Measurements from ENCODE around the gene RMI2.
A peak's percentile ranks its signal among the peaks of the same experiment; 100 is the strongest.

Gene RMI2

DNA sequence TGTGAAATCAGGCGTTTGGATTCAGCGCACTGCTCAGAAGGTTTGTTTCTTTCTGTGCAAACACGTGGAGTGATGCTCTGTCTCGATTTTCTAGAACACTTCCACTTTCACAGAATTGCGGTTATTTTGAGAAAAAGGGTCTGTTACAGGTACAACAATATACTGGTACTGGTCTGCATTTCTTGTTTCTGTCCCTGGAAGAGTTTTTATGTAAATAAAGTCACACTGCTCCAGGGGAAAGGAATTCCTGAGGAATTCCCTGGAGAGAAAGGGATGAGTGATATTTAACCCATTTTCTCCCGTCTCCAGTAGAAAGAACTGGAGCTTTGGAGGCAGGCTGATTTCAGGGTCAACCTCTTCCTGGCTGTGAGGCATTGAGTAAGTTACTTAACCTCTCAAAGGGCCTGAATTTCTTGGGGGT is 16.2 kb upstream of the RMI2 start:
- no peak for DNase-seq

- no peak for DNase-seq
These were observed 15.4 kb upstream of the RMI2 start for GRCh38 chr16:11329891-11330290.

- no peak for DNase-seq
These were observed 14.6 kb upstream of the RMI2 start for GRCh38 chr16:11330526-11331237.

- DNase-seq: no peak
These were observed 13.3 kb upstream of the RMI2 start for GRCh38 chr16:11331967-11332366.

- no peak for DNase-seq
These were observed 12.2 kb upstream of the RMI2 start for GRCh38 chr16:11333010-11333409.

DNA sequence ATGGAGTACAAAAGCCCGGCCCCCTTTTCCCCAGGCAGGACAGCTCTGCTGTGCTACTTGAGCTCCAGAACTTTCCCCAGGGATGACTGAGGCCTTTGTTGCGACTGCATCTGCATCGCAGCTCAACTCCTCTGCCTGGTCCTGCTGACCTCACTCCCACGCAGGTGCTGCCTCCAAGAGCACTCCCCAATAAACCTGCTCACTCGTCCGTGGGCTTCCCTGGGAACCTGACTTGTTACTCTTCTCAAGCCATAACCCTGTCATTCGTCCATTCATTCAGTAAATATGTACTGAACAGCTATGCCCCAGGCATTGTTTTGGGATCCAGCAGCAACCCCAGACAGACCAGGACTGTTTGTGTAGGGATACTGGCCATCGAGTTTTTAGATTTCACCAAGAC is 11.6 kb upstream of the RMI2 start:
- DNase-seq: no peak

DNA sequence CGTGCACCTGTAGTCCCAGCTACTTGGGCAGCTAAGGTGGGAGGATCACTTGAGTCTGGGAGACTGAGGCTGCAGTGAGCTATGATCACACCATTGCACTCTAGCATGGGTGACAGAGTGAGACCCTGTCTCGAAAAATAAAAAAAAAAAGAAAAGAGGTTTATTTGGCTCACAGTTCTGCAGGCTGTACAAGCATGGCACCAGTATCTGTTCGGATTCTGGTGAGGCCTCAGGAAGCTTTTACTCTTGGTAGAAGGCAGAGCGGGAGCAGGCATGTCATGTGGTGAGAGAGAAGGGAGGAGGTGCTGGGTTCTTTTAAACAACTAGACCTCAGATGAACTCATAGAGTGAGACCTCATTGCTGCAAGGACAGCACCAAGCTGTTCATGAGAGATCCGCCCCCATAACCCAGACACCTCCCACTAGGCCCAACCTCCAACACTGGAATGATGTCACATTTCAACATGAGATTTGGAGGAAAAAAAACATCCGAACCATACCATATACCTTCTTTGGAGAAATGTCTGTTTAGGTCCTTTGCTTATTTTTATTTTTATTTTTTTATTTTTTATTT is 10.3 kb upstream of the RMI2 start:
- DNase-seq: no peak

DNA sequence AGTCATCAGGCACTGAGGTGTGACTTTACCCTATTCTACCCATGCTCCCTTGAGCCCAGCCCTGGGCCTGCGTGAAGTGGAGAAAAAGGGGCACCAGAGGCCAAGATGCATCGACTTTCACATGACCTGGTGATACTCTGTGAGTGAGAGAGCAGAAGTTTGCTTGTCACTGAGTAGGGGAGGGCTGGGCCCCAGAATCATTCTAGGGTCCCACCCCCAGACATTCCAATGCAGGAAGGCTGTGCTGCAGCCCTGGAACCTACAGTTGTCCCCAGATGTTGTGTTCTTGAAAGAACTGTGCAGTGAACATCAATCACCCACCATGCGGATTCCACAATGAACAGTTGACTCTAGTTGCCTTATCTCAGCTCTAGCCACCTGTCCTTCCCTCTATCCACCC is 6.2 kb upstream of the RMI2 start:
- DNase-seq: no peak

GRCh38 chr16:11340710-11341109 is 4.5 kb upstream of the RMI2 start:
- DNase-seq: no peak

- DNase-seq: no peak
These were observed 3.9 kb upstream of the RMI2 start for GRCh38 chr16:11341371-11341770.

DNA sequence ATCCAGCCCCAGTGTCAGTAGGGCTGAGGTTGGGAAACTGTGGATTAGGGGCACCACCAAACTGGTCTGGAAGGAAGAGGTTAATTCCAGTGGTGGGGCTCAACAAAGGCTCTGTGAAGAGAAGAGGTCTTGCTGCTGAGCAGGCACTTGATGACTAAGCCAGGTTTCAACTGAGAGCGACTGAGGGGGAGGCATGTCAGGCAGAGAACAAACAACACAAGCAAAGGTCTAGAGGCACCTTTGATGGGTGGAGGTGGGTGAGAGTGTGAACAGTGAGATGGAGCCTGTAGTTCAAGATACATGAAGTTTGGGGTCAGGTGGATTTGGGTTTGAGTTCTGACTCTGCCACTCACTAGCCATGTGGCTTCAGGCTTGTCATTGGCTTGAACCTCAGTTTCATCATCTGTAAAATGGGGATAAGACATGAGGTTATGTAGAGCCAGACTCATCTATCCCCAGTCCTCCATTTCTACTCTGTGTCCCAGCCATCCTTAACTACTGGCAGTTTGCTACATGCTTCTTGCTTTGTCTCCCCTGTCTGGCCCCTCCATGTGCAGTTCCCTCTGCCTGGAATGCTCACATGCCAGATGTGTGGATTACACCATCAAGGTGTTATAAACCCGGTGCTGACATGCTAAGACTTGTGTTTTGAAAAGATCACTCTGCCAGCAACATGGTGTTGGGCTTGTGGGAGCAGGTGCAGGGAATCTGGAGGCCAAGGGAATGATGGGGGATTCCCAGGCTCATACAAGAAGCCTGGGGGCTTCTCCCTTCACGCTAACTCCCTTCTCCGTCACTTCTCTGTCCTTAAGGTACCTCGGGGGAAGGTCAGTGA is 3.0 kb upstream of the RMI2 start:
- DNase-seq: no peak

DNA sequence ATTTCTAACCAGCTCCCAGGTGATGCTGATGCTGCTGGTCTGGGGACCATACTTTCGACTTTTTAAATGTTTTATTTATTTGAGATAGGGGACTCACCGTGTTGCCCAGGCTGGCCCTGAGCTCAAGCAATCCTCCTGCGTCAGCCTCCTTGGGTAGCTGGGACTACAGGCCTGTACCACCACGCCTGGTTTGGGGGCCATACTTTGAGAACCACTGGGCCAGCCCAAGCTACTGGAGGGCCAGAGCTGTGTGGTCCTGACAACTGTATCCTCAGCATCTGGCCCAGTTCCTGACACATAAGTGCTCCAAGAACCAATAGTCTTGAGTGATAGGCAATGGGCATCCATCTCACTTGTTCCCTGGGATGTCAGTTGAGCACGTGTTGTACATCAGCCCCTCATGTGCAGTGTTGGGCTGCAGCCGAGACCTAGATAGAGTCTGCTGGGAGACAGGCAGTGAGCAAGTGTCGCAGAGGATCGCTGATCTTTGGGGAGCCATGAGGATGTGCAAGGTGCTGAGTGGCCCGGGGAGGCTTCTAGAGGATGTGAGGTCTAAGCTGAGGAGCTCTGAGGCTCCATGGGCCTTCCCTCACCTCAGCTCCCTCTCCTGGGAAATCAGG is 1.6 kb downstream of the RMI2 start:
- no peak for DNase-seq

DNA sequence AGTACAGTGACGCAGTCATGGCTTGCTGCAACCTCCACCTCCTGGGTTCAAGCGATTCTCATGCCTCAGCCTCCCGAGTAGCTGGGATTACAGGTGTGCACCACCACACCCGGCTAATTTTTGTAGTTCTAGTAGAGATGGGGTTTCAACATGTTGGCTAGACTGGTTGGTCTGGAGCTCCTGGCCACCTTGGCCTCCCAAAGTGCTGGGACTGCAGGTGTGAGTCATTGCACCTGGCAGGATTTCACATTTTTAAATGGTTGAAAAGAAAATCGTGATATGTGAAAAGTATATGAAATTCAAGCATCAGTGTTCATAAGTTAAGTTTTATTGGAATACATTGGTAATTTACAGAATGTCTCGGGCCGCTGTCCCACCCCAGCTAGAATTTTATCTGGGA is 2.6 kb downstream of the RMI2 start:
- DNase-seq: no peak

DNA sequence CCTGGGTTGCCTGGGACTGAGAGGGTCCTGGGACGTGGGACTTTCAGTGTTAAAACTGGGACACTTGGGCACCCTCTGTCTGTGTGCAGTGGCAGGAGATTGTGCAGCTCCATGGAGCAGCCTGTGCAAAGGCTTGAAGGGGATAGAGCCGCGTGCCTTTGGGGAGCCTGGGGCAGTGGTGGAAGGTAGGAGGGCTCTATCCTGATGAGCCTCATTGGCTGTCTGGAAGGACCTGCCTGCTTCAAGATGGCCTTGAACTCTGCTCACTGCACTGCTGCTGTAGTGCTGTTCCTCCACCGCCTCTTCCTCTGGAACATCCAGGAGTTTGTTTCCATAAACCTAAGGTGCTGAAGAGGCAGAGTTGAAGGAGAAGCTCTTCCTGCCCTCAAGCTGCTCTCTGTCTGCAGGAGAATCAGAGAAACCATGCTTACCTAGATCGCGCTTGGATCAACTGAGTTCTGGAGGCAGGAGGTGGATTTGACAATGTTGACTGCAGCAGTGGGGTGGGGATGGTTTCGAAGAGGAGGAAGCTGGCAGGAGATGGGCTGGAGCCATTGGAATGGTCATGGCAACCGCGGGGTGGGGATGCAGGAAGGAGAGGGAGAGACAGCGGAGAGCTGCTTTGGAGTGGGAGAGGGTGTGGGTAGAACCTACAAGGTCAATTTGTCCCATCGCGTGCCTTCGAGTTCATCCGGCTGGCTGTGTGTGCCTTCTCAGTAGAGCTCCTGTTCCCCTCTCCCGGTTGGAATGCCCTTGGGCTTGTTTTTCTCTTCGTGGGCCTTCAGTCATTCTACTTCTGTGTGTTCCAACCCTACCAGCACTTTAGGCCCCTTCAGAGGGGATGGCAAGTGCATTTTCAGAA is 3.7 kb downstream of the RMI2 start:
- DNase-seq: no peak

DNA sequence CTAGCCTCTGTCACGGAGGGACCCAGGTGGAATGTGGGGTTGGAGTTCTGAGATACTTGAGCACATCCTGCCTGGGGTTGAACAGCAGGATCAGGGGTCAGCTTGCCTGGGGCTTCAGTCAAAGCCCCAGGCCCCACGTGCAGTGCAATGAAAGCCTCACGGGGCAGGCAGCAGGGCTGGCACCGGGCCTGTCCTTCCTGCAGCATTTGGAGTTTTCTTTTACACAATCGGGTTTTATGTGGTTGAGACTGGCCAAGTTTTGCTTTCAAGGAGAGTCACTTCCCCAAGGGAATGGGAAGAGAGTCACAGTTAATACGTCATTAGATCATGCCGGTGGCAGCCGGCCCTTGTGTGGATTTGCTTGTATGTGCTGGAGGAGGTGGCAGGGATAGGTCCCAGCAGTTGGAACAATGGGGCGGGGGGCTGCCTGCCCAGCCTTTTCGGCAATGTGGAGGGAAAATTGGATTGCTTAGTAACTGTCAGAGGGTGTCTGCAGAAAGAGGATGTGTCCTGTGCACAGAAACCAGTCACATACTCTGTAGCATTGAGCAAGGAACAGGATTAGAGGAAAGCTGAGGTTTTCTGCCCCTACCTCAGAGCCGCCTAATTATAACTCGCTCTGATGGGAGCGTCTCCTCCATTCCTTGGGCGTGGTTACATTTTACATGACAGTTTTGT is 4.5 kb downstream of the RMI2 start:
- DNase-seq: no peak

DNA sequence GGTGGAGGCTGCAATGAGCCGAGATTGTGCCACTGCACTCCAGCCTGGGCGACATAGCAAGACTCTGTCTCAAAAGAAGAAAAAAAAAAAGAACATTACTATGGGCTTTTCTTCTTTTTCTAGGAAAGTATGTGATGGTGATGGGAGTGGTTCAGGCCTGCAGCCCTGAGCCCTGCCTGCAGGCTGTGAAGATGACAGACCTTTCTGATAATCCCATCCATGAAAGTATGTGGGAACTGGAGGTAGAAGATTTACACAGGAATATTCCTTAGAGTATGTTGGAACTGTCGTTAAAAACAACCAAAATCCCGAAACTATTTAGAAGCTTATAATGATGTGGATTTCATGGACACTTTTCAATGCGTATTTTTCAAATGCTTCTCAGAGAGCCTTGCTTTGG is 5.3 kb downstream of the RMI2 start:
- DNase-seq: no peak

GRCh38 chr16:11350921-11351335 is 5.7 kb downstream of the RMI2 start:
- no peak for DNase-seq

- no peak for DNase-seq
These were observed 7.9 kb downstream of the RMI2 start for GRCh38 chr16:11353158-11353557.

DNA sequence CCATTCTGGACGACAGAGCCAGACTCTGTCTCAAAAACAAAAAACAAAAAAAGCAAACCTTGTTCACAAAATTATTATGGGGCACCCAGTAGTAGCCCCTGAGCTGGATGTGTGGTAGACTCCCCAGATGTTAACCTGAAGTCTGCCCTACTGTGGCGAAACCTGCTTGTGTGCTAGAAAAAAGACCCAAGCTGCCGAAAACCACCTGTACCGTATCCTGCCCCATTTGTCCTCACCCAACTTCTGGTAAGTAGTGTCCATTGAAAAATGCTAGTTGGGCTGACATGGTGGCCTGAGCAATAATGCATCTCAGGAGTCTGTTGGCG is 9.1 kb downstream of the RMI2 start:
- no peak for DNase-seq

GRCh38 chr16:11354733-11355574 is 9.7 kb downstream of the RMI2 start:
- peak; percentile 92 for DNase-seq

DNA sequence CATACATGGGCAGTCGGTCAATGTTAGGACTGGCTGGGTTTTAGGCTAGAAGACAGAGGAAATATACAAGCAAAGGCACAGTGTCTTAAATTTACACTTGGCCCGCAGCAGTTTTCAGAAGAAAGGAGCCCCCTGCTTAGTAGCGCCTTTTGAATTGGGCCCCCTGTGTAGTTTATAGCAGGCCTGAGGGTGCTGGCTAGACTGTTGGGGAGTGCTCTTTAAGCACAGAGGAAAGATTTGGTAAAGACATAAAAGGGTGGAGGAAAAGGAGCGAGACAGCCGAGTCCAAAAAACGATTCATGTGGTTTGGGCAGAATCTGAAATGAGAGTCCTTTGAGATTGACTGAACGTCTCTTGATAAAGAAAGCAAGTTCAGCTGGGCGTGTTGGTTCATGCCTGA is 10.6 kb downstream of the RMI2 start:
- DNase-seq: no peak

All from hematopoietic multipotent progenitor cell treated with erythropoietin and hydrocortisone succinate and interleukin-3 and kit ligand, for 4 days (in vitro differentiated cells).